ENCODE data around the gene TBC1D8.

Gene TBC1D8

DNA sequence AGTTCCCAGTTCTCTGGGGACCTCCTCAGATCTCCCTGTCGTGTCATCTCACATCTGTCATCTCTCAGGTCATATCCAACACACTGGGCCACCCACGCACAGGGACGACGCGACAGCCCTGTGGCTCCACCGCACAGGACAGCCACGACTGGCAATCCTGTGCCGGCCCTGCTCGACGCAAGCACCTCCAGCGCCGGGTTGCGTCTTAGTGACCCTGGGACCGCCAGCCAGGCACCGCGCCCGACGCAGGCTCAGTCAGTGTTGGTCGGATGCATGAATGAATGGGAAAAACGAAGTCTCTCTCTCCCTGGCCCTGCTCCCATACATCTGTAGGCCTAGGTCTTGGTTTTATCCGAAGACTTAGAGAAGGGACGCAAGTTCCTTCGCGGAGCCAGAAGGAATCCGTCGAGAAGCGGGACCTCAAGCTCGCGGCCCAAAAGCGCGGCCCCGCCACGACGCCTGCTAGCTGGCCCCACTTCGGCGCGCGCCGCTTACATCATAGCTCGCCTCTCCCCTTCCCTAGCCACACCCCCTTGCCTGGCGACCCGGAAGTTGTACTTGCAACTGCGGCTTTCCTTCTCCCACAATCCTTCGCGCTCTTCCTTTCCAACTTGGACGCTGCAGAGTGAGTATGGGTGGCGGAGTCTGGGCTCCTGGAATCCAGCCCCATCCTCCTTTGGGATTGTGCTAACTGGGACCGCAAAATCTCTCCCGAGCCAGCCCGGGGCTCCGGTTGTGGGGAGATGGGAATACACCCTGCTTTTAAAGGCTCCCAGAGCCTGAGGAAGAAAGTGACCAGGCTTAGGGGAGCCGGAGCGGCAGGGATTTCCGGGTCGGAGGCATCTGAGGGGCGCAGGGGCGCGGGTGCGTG is 149.3 kb downstream of the TBC1D8 start, which contains the start of gene RPL31:
TSS of gene RPL31 (plus strand) at position 599 of the 871 bp plus-strand sequence. CDS start 413 bp downstream, outside the sequence.
- H3K27ac ChIP-seq, result peak within 1 kb of the TSS; percentile 84
- no peaks in the 10 kb centered on the region for H3K27me3 ChIP-seq (ENCODE audit: insufficient read depth, low read depth, severe bottlenecking)
- H3K9me3 ChIP-seq (ENCODE audit: severe bottlenecking), result peaks cover 2% of the 10 kb centered on the region
- DNase-seq, result peak; percentile 98
- H3K4me3 ChIP-seq (ENCODE audit: low read depth, low read length), result peak within 1 kb of the TSS; percentile 86
- H3K36me3 ChIP-seq, result peaks cover 47% of the 10 kb centered on the region
- TF ChIP-seq, protein P1, sequence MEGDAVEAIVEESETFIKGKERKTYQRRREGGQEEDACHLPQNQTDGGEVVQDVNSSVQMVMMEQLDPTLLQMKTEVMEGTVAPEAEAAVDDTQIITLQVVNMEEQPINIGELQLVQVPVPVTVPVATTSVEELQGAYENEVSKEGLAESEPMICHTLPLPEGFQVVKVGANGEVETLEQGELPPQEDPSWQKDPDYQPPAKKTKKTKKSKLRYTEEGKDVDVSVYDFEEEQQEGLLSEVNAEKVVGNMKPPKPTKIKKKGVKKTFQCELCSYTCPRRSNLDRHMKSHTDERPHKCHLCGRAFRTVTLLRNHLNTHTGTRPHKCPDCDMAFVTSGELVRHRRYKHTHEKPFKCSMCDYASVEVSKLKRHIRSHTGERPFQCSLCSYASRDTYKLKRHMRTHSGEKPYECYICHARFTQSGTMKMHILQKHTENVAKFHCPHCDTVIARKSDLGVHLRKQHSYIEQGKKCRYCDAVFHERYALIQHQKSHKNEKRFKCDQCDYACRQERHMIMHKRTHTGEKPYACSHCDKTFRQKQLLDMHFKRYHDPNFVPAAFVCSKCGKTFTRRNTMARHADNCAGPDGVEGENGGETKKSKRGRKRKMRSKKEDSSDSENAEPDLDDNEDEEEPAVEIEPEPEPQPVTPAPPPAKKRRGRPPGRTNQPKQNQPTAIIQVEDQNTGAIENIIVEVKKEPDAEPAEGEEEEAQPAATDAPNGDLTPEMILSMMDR (IDR thresholded peaks at IDR 0.05; ENCODE audit: low read depth, low read length), result no peak

DNA sequence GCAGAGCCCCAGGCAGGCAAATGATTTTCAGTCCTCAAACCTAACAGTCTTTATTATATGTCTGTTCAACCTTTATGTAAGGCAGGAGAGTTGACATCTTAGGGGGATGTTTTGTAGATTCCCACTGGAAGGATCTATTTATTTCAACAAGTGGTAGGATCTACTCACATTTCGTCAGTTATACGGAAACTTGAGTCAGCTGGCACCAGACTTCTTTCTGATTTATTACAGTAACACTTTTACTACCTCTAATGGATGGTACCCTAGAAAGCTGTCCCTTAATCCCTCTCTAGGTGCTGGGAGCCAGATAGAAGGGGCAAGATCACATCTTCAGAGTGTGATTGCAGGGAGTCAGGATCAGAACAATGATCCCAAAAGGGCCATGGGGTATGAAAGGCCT is 151.2 kb downstream of the TBC1D8 start:
- no peak overlapping the region for H3K27ac ChIP-seq
- H3K27me3 ChIP-seq (ENCODE audit: insufficient read depth, low read depth, severe bottlenecking), result no peaks in the 10 kb centered on the region
- H3K36me3 ChIP-seq, result peaks cover 28% of the 10 kb centered on the region

DNA sequence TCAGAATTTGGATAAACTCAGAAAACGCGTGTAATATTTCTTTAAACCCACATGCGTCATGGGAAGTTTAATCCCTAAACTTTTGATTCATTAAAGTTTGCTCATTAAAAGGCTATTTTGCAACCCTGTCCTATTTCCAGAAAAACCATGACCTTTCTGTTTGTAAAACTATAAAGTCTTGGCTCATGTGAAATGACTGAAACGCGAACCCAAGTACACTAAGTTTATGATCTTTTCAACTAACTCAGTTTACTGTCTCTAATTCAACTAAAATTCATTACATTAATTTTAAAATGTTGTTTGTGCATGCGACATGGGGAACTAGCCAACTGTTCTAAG is 153.0 kb downstream of the TBC1D8 start:
- no peak overlapping the region for H3K4me3 ChIP-seq (ENCODE audit: low read depth, low read length)
- H3K27me3 ChIP-seq (ENCODE audit: insufficient read depth, low read depth, severe bottlenecking), result no peaks in the 10 kb centered on the region
- TF ChIP-seq, protein P1 (IDR thresholded peaks at IDR 0.05; ENCODE audit: low read depth, low read length), result no peak
- no peak overlapping the region for H3K27ac ChIP-seq
- peaks cover 10% of the 10 kb centered on the region for H3K36me3 ChIP-seq
- DNase-seq, result no peak
- peaks cover 2% of the 10 kb centered on the region for H3K9me3 ChIP-seq (ENCODE audit: severe bottlenecking)

More for the DNA sequence above, 151.2 kb downstream of the TBC1D8 start:
- no peak for DNase-seq
- no peak overlapping the region for H3K4me3 ChIP-seq (ENCODE audit: low read depth, low read length)
- TF ChIP-seq, protein P1 (IDR thresholded peaks at IDR 0.05; ENCODE audit: low read depth, low read length), result no peak
- H3K9me3 ChIP-seq (ENCODE audit: severe bottlenecking), result peaks cover 2% of the 10 kb centered on the region

DNA sequence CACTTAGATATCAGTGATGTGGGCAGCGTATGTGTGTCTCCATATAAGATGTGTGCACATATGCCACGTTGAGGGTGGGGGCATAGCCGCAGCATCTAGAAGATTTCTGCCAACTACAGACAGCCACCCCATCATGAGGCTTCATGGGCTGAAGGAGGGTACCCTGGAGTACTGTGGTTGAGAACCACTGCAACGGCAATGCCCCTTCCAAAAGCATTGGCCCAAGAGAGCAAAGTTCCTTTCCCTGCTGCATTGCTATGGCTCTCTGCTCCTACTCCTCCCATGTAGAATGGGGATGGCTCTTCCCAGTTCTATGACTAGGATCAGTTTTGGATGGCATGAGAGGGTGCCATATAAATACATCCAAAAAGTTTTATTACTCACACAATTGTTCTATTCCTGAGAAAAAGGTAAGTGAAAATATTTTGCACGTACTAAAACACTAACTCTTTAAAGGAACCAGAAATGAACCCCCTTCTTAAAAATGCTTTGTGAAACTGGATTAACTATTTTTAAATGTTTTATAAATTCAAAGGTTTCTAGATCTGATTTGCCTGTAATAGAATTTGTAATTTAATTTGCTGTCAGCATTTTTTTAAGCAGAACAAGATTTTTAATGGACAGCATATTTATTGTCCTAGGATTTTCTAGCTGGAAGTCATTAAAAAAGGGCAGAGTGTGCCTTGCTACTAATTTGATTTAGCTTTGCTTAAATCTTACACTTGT is 153.5 kb downstream of the TBC1D8 start:
- no peak for DNase-seq
- Histone ChIP-seq H3K4me3 (ENCODE audit: low read depth, low read length) (no peak overlapping the region), H3K36me3 (peaks cover 5% of the 10 kb centered on the region), H3K9me3 (ENCODE audit: severe bottlenecking) (peaks cover 2% of the 10 kb centered on the region), H3K27ac (no peak overlapping the region), H3K27me3 (ENCODE audit: insufficient read depth, low read depth, severe bottlenecking) (no peaks in the 10 kb centered on the region)
- TF ChIP-seq, protein P1 (IDR thresholded peaks at IDR 0.05; ENCODE audit: low read depth, low read length), result no peak

DNA sequence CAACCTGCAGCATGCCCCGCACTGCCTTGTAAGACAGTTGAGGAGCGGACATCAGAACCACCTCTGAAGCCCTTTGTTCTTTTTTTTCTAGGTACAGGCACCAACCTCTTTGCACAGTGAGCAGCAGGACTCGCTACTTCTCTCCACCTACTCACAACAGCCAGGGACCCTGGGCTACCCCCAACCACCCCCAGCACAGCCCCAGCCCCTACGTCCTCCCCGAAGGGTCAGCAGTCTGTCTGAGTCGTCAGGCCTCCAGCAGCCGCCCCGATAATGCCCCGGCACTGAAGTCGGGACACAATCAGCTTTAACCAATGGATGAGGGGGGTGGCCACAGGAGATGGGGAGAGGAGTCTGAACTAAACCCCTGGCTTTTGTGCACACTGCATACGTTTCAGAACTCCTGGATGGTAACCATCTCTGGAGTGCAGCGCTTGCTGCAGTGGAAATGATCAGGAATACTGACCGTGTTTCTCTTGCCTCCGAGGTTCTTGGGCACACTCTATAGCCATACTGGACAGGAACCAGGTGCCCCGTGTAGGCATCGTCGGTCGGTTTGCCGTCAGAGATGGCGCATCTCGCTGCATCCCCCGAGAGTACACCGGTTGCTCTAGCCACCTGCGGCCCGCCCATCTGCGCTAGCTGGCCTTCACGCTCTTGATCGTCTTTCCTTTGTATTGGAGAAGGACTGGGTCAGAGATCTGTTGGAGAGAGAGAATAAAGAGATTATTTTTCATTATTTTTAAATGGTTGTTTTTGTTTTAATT is 155.7 kb downstream of the TBC1D8 start:
- H3K9me3 ChIP-seq (ENCODE audit: severe bottlenecking), result no peaks in the 10 kb centered on the region
- TF ChIP-seq, protein P1 (IDR thresholded peaks at IDR 0.05; ENCODE audit: low read depth, low read length), result no peak

More for the DNA sequence above, 155.7 kb downstream of the TBC1D8 start:
- DNase-seq, result no peak
- no peaks in the 10 kb centered on the region for H3K36me3 ChIP-seq
- no peak overlapping the region for H3K4me3 ChIP-seq (ENCODE audit: low read depth, low read length)
- H3K27me3 ChIP-seq (ENCODE audit: insufficient read depth, low read depth, severe bottlenecking), result no peaks in the 10 kb centered on the region
- no peak overlapping the region for H3K27ac ChIP-seq
